Measurements from ENCODE around the gene GEMIN7.

DNA sequence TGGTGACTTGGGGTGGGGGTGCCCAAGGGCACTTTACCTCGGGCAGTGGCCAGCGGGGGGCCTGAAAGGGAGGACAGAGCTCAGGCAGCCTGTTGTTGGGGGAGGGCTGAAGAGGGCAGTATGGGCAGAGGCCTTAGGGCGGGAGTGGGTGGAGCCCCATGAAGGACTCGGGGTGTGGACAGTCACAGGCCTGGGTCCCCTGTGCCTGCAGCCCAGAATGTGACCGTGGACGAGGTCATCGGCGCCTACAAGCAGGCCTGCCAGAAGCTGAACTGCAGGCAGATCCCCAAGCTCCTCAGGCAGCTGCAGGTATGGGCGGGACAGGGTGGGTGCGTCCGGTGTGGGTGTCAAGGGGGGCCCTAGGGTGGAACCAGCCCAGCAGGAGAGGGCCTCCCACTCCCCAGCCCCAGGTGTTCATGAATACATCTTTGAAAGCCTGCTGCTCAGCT, 59.3 kb downstream of the GEMIN7 start:
- no peak for TF ChIP-seq POLR2A (IDR thresholded peaks at IDR 0.05)
- TF ChIP-seq CTCF (IDR thresholded peaks at IDR 0.05): no peak
